Astrocyte (in vitro differentiated cells and primary cell): Measurements from ENCODE around the gene LRRC7. TPM values are rescaled to one million over a fixed set of nuclear protein-coding genes. Genes with fewer than 3 reads are reported as not detected.

Experiments
- DNase-seq: peaks from one replicate; pipeline ENCODE4 v3.0.0-alpha.2; 2010; ENCODE audit warnings: low read depth
- FAIRE-seq: peaks from 2 replicates; lab custom pipeline; 2011; peaks lifted over from hg19 to GRCh38; lab: Jason Lieb, UNC
- H2AFZ ChIP-seq: 2 replicates; pipeline ENCODE4 v1.6.0; 2012; ENCODE audit warnings: low read depth, low read length, inconsistent platforms
- H3K27ac ChIP-seq: 2 replicates; pipeline ENCODE4 v1.5.1; 2011; ENCODE audit warnings: low read depth, low read length, inconsistent platforms
- H3K27me3 ChIP-seq: 2 replicates; pipeline ENCODE4 v1.6.0; 2011; ENCODE audit warnings: low read length, inconsistent platforms; ENCODE audit not compliant: insufficient read depth
- H3K36me3 ChIP-seq: 2 replicates; pipeline ENCODE4 v1.5.1; 2011; ENCODE audit warnings: low read length, inconsistent platforms; ENCODE audit not compliant: insufficient read depth
- H3K4me1 ChIP-seq: 2 replicates; pipeline ENCODE4 v1.5.1; 2011; ENCODE audit warnings: low read length, inconsistent platforms; ENCODE audit not compliant: insufficient read depth
- H3K4me2 ChIP-seq: 2 replicates; pipeline ENCODE4 v1.6.0; 2012; ENCODE audit warnings: low read length, inconsistent platforms
- H3K4me3 ChIP-seq: 2 replicates; pipeline ENCODE4 v1.5.1; 2011; ENCODE audit warnings: low read depth, mild to moderate bottlenecking, low read length, inconsistent platforms; ENCODE audit not compliant: insufficient read depth
- H3K79me2 ChIP-seq: 2 replicates; pipeline ENCODE4 v1.6.0; 2012; ENCODE audit warnings: mild to moderate bottlenecking, low read length, inconsistent platforms; ENCODE audit not compliant: insufficient read depth
- H3K9ac ChIP-seq: 2 replicates; pipeline ENCODE4 v1.6.0; 2012; ENCODE audit warnings: mild to moderate bottlenecking, low read length, inconsistent platforms
- H3K9me3 ChIP-seq: 2 replicates; pipeline ENCODE4 v1.5.1; 2012; ENCODE audit warnings: low read depth, mild to moderate bottlenecking, low read length, inconsistent platforms; ENCODE audit not compliant: insufficient read depth
- H4K20me1 ChIP-seq: 2 replicates; pipeline ENCODE4 v1.6.0; 2012; ENCODE audit warnings: low read length, inconsistent platforms; ENCODE audit not compliant: insufficient read depth
- H3K27ac Mint-ChIP-seq: one replicate; pipeline ENCODE4 v1.8.0; 2021; ENCODE audit warnings: mild to moderate bottlenecking, mixed read lengths; ENCODE audit not compliant: unreplicated experiment
- H3K27me3 Mint-ChIP-seq: one replicate; pipeline ENCODE4 v1.8.0; 2021; ENCODE audit warnings: low read depth, mixed read lengths; ENCODE audit not compliant: unreplicated experiment
- H3K36me3 Mint-ChIP-seq: one replicate; pipeline ENCODE4 v1.8.0; 2021; ENCODE audit warnings: low read depth, mixed read lengths; ENCODE audit not compliant: unreplicated experiment
- H3K4me1 Mint-ChIP-seq: one replicate; pipeline ENCODE4 v1.8.0; 2021; ENCODE audit warnings: low read depth, mixed read lengths; ENCODE audit not compliant: unreplicated experiment
- H3K4me3 Mint-ChIP-seq: one replicate; pipeline ENCODE4 v1.8.0; 2021; ENCODE audit warnings: mild to moderate bottlenecking, moderate library complexity, mixed read lengths; ENCODE audit not compliant: unreplicated experiment
- H3K9me3 Mint-ChIP-seq: one replicate; pipeline ENCODE4 v1.8.0; 2021; ENCODE audit warnings: mild to moderate bottlenecking, mixed read lengths; ENCODE audit not compliant: unreplicated experiment
- CTCF ChIP-seq: IDR thresholded peaks from 2 replicates; pipeline ENCODE4 v1.5.1; 2011; ENCODE audit warnings: low read depth, mild to moderate bottlenecking, inconsistent platforms, low read length, moderate library complexity; ENCODE audit not compliant: insufficient read depth
- EZH2 ChIP-seq: IDR thresholded peaks from 2 replicates; pipeline ENCODE4 v1.6.1; 2012; ENCODE audit warnings: mild to moderate bottlenecking, low read length, inconsistent platforms; ENCODE audit not compliant: insufficient read depth
- total RNA-seq: library from RNA; stranded (reverse); gene quantifications from 2 replicates; pipeline ENCODE4 v1.2.1, GENCODE V29; 2021

The LRRC7 gene
- total RNA-seq, 1 donor from 2014 or later: 0.27 TPM

GRCh38 chr1:70150444-70150843, 582.7 kb downstream of the LRRC7 start:
- DNase-seq (no peak), FAIRE-seq (no peak)
- H3K27me3 Mint-ChIP-seq: no peaks in the 10 kb centered on the region
- H3K9me3 Mint-ChIP-seq: no peaks in the 10 kb centered on the region
- no peak overlapping the region for H3K4me3 Mint-ChIP-seq
- no peak for TF ChIP-seq CTCF
- no peak for TF ChIP-seq EZH2
- H3K27ac Mint-ChIP-seq: no peak overlapping the region
- no peaks in the 10 kb centered on the region for H3K79me2 ChIP-seq
- no peak overlapping the region for H3K9ac ChIP-seq
- H3K9me3 ChIP-seq: no peaks in the 10 kb centered on the region
- no peak overlapping the region for H3K4me2 ChIP-seq
- peaks cover 3% of the 10 kb centered on the region for H3K4me1 Mint-ChIP-seq
- no peaks in the 10 kb centered on the region for H4K20me1 ChIP-seq
- peaks cover 2% of the 10 kb centered on the region for H3K36me3 Mint-ChIP-seq
- H3K27ac ChIP-seq: no peak overlapping the region
- H2AFZ ChIP-seq: no peak overlapping the region
- no peaks in the 10 kb centered on the region for H3K4me1 ChIP-seq
- H3K27me3 ChIP-seq: no peaks in the 10 kb centered on the region
- no peak overlapping the region for H3K4me3 ChIP-seq
- peaks cover 11% of the 10 kb centered on the region for H3K36me3 ChIP-seq

- no peak overlapping the region for H3K9ac ChIP-seq
- no peak for FAIRE-seq
Measured at GRCh38 chr1:70153739-70154138, 586.0 kb downstream of the LRRC7 start.

More at GRCh38 chr1:70153739-70154138, 586.0 kb downstream of the LRRC7 start:
- DNase-seq: no peak
- Histone ChIP-seq H3K36me3 (no peaks in the 10 kb centered on the region), H3K27ac (no peak overlapping the region), H3K4me2 (no peak overlapping the region), H4K20me1 (no peaks in the 10 kb centered on the region), H3K9me3 (no peaks in the 10 kb centered on the region), H2AFZ (no peak overlapping the region), H3K4me1 (no peaks in the 10 kb centered on the region), H3K4me3 (no peak overlapping the region), H3K79me2 (no peaks in the 10 kb centered on the region), H3K27me3 (no peaks in the 10 kb centered on the region)
- no peak overlapping the region for H3K27ac Mint-ChIP-seq
- H3K4me3 Mint-ChIP-seq: no peak overlapping the region
- no peaks in the 10 kb centered on the region for H3K27me3 Mint-ChIP-seq
- TF ChIP-seq CTCF (no peak), EZH2 (no peak)
- H3K36me3 Mint-ChIP-seq: no peaks in the 10 kb centered on the region
- H3K4me1 Mint-ChIP-seq: peaks cover 4% of the 10 kb centered on the region
- no peaks in the 10 kb centered on the region for H3K9me3 Mint-ChIP-seq
